Type B pancreatic cell (in vitro differentiated cells): ENCODE results near the gene TUBGCP5. TPM values are rescaled to one million over a fixed set of nuclear protein-coding genes. Genes with fewer than 3 reads are reported as not detected.
A peak's percentile ranks its signal among the peaks of the same experiment; 100 is the strongest.

Experiments
- DNase-seq: peaks from one replicate; pipeline ENCODE4 v3.0.0; 2021; ENCODE audit warnings: mixed read lengths; ENCODE audit not compliant: unreplicated experiment; ENCODE audit errors: extremely low spot score
- H3K27ac Mint-ChIP-seq: 2 replicates; pipeline ENCODE4 v1.8.0; 2021; ENCODE audit warnings: mild to moderate bottlenecking, mixed read lengths
- H3K27me3 Mint-ChIP-seq: 2 replicates; pipeline ENCODE4 v1.8.0; 2021; ENCODE audit warnings: mixed read lengths
- H3K36me3 Mint-ChIP-seq: 2 replicates; pipeline ENCODE4 v1.8.0; 2021; ENCODE audit warnings: mixed read lengths
- H3K4me1 Mint-ChIP-seq: one replicate; pipeline ENCODE4 v1.8.0; 2021; ENCODE audit warnings: mixed read lengths; ENCODE audit not compliant: unreplicated experiment
- H3K4me3 Mint-ChIP-seq: 2 replicates; pipeline ENCODE4 v1.8.0; 2021; ENCODE audit warnings: mild to moderate bottlenecking, mixed read lengths
- H3K9me3 Mint-ChIP-seq: 2 replicates; pipeline ENCODE4 v1.8.0; 2021; ENCODE audit warnings: mixed read lengths
- total RNA-seq: library from RNA; stranded (reverse); gene quantifications from 2 replicates; pipeline ENCODE4 v1.2.1, GENCODE V29; 2021; ENCODE audit warnings: low replicate concordance
- TF ChIP-seq, protein P1 (sequence below): fragments of 200-600 bp; sonication (generic); conservative IDR thresholded peaks from 2 replicates; pipeline ENCODE4 v1.5.0; 2021; ENCODE audit warnings: antibody characterized with exemption, mild to moderate bottlenecking

Gene TUBGCP5
- total RNA-seq, 1 donor from 2014 or later: 24.6 TPM

DNA sequence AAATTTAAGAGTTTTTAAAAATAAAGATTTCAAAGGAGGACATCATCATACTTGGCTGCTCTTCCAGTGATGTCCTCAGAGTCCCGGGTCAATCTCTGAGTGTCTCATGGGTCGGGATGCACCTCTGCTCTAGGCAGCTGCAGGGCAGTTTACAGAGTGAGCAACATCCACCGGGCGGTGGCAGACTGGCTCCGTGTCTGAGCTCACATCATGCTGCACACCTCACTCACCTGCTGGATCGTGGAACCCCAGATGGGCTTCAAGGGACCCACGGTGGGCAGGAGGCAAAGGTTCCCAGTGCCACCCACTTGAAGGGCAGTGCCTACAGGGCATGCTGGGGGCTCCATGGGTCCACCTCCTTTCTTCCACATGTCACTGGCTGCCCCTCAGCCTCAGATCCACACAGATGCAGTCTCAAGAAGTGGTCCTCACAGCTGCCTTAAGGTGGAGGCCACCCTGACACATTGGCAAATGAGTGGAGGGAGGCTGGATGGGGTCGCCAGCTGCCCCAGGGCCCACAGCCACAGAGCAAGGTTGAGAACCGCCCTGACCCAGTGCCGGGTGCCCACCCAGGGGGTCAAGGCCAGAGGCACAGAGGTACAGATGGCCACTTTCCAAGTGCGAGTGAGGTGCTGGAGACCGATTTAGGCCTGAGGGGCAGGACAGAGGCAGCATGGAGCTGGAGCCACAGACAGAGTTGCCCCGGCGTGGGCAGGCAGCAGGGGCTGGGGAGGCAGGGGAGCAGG lies 84.4 kb downstream of the TUBGCP5 start:
- peaks cover 22% of the 10 kb centered on the region for H3K4me1 Mint-ChIP-seq
- no peak overlapping the region for H3K4me3 Mint-ChIP-seq
- no peak for DNase-seq
- TF ChIP-seq, protein P1, sequence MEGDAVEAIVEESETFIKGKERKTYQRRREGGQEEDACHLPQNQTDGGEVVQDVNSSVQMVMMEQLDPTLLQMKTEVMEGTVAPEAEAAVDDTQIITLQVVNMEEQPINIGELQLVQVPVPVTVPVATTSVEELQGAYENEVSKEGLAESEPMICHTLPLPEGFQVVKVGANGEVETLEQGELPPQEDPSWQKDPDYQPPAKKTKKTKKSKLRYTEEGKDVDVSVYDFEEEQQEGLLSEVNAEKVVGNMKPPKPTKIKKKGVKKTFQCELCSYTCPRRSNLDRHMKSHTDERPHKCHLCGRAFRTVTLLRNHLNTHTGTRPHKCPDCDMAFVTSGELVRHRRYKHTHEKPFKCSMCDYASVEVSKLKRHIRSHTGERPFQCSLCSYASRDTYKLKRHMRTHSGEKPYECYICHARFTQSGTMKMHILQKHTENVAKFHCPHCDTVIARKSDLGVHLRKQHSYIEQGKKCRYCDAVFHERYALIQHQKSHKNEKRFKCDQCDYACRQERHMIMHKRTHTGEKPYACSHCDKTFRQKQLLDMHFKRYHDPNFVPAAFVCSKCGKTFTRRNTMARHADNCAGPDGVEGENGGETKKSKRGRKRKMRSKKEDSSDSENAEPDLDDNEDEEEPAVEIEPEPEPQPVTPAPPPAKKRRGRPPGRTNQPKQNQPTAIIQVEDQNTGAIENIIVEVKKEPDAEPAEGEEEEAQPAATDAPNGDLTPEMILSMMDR: no peak
- no peak overlapping the region for H3K27ac Mint-ChIP-seq
- no peaks in the 10 kb centered on the region for H3K27me3 Mint-ChIP-seq
- H3K9me3 Mint-ChIP-seq: no peaks in the 10 kb centered on the region
- H3K36me3 Mint-ChIP-seq: peaks cover 3% of the 10 kb centered on the region

DNA sequence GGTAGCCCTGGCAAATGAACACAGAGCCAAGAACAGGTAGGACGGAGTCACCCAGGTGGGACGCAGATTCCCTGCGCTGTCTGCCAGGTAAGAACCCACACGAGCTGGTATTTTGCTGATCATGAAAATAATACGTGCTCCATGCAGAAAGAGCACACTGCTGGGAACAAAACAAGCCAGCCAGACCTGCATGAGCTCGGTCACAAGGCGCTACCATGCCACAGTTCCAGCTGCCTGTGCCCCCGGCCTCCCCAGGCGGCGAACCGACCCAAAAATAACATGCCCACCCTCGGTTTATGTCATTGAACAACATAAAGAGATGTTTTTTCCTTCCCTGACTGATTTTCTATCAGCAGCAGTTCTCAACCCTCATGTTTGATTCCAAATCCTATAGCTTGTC lies 85.0 kb downstream of the TUBGCP5 start:
- no peak overlapping the region for H3K27ac Mint-ChIP-seq
- no peak overlapping the region for H3K4me3 Mint-ChIP-seq
- TF ChIP-seq, protein P1: no peak
- H3K27me3 Mint-ChIP-seq: no peaks in the 10 kb centered on the region
- H3K9me3 Mint-ChIP-seq: no peaks in the 10 kb centered on the region
- no peak for DNase-seq
- peaks cover 3% of the 10 kb centered on the region for H3K36me3 Mint-ChIP-seq
- peaks cover 23% of the 10 kb centered on the region for H3K4me1 Mint-ChIP-seq

DNA sequence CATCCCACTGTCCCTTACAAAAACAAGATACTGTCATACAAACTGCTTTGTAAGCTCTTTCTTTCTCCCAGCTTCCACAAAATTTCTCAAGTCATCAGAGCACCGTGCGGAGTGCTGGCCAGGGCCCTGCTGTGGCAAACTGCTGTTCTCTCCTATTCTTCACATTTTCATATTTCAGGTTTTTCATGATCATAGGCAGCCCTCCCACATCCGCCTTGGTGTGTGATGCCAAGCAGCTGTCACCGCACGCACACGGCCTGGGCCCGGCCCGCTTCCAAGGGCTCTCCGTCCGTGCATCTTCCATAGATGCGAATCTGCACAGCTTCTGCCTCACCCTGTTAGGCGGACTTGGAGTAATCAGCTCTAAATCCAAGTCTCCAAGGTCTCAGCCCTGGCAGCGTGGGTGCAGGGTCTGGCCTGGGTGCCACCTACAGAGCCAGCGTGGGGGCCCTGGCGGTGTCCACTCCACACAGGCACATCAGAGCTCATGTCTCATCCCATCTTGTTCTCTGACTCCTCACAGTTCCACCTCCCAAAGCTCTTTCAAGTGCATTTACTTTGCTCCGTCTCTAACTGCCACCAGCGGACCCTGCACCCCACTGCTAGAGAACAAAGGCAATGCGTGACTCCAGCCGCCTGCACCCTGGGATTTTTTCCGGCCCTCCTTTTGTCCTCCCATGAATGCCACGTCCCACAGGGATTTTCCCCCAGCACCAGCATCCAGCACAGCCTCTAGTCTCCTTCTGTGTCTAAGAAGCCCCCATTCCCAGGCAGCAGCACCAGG lies 86.4 kb downstream of the TUBGCP5 start:
- Mint-ChIP-seq H3K27ac (peak overlapping the region; percentile 41), H3K9me3 (no peaks in the 10 kb centered on the region)

DNA sequence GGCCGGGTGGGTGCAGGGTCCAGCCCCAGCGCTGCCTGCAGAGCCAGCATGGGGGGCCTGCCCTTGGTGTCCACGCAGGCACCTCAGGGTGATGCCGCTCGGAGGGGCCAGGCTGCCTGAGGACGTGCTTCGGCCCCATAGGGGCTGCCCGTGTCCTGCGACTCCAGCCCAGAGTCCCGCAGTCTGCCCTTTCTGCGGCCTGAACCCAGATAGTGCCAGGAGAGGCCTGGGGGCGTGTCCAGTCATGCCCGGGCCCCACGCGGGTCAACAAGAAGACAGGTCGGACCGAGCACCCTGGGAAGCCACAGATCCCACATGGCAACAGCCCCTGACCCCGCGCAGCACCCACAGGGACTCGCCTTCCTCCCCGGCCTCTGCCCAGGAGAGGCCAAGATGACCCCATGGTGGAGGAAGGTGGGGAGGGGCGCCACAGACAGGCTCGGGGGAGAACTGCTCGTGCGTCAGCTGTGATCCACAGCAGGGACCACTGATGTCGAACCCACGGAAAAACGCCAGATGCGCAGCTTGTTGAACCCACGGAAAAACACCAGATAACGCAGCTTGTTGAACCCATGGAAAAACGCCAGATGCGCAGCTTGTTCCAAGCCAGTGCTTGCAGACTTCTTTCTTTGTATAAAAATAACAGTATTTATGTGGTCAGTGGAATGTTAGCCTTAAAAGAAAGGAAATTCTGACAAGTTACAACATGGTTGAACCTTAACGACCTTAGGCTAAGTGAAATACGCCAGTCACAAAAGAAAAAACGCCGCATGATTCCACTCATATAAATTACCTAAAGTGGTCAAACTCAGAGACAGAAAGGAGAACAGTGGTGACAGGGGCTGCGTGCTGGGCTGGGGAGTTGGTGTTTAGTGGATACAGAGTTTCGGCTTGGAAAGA lies 87.7 kb downstream of the TUBGCP5 start:
- no peak overlapping the region for H3K27ac Mint-ChIP-seq

More for the DNA sequence above, 86.4 kb downstream of the TUBGCP5 start:
- TF ChIP-seq, protein P1: no peak
- peaks cover 3% of the 10 kb centered on the region for H3K36me3 Mint-ChIP-seq
- H3K4me1 Mint-ChIP-seq: peaks cover 34% of the 10 kb centered on the region
- no peak overlapping the region for H3K4me3 Mint-ChIP-seq
- H3K27me3 Mint-ChIP-seq: no peaks in the 10 kb centered on the region
- no peak for DNase-seq

DNA sequence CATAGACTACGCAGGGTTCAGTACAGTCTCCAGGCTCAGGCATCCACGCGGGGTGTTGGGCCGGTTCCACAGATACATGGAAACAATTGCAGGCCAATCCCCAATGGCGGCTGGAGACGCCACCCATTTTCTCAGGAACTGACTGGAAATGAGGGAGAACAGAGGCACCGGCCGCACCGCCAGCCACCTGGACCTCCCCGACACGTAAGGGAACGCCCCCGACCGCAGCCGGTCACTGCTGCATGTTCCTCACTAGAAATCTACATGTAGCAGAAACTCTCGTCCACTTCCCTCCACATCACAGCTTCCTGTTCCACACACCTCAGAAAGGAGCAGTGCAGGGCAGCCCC lies 88.4 kb downstream of the TUBGCP5 start:
- Mint-ChIP-seq H3K36me3 (peaks cover 3% of the 10 kb centered on the region), H3K27me3 (no peaks in the 10 kb centered on the region), H3K4me1 (peaks cover 34% of the 10 kb centered on the region), H3K9me3 (no peaks in the 10 kb centered on the region), H3K27ac (no peak overlapping the region), H3K4me3 (no peak overlapping the region)
- TF ChIP-seq, protein P1: no peak
- DNase-seq: no peak

More for the DNA sequence above, 87.7 kb downstream of the TUBGCP5 start:
- peaks cover 38% of the 10 kb centered on the region for H3K4me1 Mint-ChIP-seq
- DNase-seq: no peak
- no peak overlapping the region for H3K4me3 Mint-ChIP-seq
- peaks cover 3% of the 10 kb centered on the region for H3K36me3 Mint-ChIP-seq
- TF ChIP-seq, protein P1: no peak
- no peaks in the 10 kb centered on the region for H3K9me3 Mint-ChIP-seq
- H3K27me3 Mint-ChIP-seq: no peaks in the 10 kb centered on the region
